Measurements from ENCODE around the gene FAM120AOS.

FAM120AOS gene

DNA sequence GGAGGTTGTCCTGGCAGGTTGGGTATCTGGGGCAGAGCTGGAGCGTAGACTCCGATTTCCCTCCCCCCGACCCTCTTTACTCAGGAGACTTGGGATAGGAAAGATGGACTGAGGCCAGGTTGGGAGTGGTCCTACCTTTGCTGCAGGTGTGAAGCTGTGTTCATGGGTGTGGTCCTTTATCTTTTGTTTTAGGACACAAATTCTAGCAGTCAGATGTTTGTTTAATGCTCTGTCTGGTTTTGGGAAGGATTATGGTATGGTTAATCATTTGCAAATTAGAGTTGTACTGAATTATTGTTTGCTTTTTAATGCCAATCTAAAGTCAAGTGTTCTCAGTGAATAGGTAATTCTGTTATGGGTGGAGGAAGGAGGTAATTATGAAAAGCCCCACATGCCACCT lies 14.1 kb upstream of the FAM120AOS start:
- FAIRE-seq = no peak

DNA sequence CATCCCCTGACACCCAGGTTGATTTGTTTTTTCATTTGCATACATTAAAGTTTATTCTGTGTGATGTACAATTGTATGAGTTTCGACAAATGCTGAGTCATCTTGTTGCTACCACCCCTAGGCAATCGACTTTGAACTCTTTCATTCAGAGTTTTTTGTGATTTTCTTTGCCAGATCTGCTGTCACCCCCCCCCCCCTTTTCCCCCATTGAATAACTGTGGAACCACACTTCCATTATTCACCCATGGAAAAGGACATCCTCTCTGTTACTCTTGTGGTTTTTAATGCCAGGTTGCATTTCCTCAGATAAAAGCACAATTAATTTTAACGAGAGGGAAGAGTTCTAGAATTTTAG lies 13.7 kb upstream of the FAM120AOS start:
- DNase-seq (ENCODE audit: low spot score) = no peak
- FAIRE-seq = peak; percentile 43

More for the DNA sequence above, 14.1 kb upstream of the FAM120AOS start:
- DNase-seq (ENCODE audit: low spot score) = no peak

- DNase-seq (ENCODE audit: low spot score) (no peak), FAIRE-seq (no peak)
These were observed 13.2 kb upstream of the FAM120AOS start for GRCh38 chr9:93466416-93467061.

GRCh38 chr9:93465855-93466254 lies 12.5 kb upstream of the FAM120AOS start:
- FAIRE-seq (no peak), DNase-seq (ENCODE audit: low spot score) (no peak)

DNA sequence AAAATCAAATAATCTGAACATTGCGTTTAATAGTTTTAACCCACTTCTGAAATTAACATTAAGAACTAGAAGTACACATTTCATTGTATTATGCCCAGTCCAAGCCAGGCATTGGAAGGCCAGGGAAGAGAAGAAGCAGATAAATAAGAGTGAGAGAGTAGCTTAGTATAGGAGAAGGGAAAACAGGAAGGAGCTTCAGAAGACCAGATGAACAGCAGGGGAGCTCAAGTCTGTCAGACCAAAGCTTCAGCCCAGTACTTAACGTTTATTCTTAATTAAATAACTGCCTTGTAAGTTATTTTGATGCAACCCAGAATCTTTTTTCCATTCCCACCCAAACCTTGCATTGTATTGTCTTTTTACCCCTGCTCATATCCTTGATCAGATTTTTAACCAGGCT lies 11.5 kb upstream of the FAM120AOS start:
- FAIRE-seq (no peak), DNase-seq (ENCODE audit: low spot score) (no peak)

DNA sequence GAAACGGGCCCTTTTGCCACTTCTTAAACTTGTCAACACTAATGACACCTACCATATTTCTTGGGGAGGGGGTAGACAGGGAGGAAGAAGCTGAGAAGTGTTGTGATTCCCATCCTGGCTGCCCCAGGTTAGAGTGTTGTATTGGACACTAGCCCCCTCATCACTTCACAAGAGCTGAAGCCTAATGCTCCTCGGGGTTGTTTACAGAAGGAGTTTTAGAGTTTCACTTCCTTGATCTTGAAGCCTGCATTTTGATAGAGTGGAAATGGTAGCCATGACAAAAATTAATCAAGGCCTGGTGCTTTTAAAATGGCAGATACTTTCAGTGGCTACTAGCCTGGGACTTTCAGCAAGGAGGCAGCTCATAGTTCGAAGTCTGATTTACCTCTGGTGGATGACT lies 11.0 kb upstream of the FAM120AOS start:
- no peak for DNase-seq (ENCODE audit: low spot score)
- FAIRE-seq = no peak

- FAIRE-seq (no peak), DNase-seq (ENCODE audit: low spot score) (no peak)
These were observed 10.4 kb upstream of the FAM120AOS start for GRCh38 chr9:93463638-93464248.

DNA sequence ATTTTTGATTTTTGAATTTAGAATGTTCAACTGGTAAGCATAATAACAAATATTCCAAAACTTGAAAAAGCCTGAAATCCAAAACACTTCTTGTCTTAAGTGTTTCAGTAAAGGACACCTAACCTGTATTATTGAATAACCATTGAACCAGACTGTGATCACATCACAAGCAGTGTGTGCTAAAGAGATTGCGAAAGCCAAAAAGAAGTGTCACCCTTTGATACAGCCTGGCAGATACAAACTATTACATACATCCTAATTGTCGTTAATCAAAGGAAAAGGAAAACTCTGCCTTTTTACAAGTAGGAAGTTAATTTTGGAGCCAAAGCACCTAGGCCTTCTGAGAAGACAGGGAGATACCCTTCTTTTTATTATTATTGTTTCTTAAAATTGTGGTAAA lies 8.4 kb upstream of the FAM120AOS start:
- FAIRE-seq (no peak), DNase-seq (ENCODE audit: low spot score) (no peak)

DNA sequence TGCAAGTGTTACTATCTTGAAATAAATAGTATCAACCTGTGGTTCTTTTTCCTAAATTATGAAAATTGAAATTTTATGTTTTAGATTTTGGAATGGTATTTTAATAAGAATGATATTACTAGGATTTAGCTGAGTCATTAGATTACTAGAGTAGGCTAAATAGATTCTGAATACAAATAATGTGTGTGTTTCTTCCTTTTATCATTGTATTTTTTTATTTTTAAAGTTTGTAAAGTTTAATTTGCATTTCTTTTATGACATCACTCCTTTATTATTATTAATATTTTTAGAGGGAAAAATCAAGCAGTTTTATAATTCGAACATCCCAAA lies 8.0 kb upstream of the FAM120AOS start:
- no peak for DNase-seq (ENCODE audit: low spot score)
- FAIRE-seq = peak; percentile 55

- DNase-seq (ENCODE audit: low spot score) (no peak), FAIRE-seq (no peak)
These were observed 7.5 kb upstream of the FAM120AOS start for GRCh38 chr9:93460689-93461413.

DNA sequence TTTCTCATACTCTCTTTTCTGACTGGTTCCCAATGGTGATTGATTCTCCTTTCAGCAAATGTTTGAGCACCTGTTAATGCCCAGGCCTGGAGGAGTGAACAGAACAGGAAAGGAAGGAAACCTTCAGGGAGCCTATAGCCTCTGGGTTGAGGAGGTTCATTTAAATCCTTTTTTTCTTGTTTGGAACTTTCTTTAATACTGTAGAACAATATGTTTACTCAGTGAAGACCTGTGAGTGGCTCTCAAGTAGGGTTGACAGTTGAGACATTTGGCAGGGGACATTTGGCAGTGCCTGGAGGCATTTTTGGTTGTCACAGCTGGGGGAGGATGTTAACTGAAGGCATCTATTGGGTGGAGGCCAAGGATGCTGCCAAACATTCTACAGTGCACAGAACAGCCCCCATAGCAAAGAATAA lies 6.1 kb upstream of the FAM120AOS start:
- FAIRE-seq (no peak), DNase-seq (ENCODE audit: low spot score) (no peak)

GRCh38 chr9:93458712-93459111 lies 5.3 kb upstream of the FAM120AOS start:
- no peak for DNase-seq (ENCODE audit: low spot score)
- no peak for FAIRE-seq

DNA sequence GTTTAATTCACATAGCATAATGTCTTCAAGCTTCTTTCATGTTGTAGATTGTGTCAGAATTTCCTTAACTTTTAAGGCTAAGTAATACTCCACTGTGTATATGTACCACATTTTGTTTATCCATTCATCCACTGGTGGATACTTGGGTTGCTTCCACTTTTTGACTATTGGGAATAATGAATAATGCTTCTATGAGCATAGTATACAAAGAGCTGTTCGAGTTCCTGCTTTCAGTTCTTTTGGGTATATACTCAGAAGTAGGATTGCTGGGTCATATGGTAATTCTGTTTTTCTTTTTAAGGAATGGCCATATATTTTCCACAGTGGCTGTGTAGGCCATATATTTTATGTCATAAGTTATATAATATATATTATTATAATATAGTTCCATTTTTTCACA lies 3.6 kb upstream of the FAM120AOS start:
- FAIRE-seq = no peak
- no peak for DNase-seq (ENCODE audit: low spot score)

DNA sequence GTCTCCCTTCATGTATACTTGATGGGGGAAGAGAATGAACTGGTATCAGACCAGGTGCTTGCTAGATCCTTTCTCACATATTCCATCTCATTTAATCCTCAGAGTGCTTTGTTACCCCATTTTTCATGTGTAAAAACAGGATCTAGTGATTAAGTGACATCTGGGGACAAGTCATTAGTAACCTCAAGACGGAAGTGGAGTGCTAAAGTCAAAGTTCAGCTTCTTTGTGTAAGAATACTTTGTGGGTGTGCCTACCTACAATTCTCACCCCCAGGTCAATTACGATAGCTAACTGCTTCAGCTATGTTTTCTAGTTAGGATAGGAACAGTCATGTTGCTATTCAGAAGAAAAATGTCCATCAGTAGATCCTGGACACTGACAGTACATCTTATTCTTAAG lies 3.1 kb upstream of the FAM120AOS start:
- no peak for FAIRE-seq
- DNase-seq (ENCODE audit: low spot score) = no peak

GRCh38 chr9:93456022-93456421 lies 2.6 kb upstream of the FAM120AOS start:
- DNase-seq (ENCODE audit: low spot score) (no peak), FAIRE-seq (no peak)

GRCh38 chr9:93452710-93453046 lies 703 bp downstream of the FAM120AOS start:
- DNase-seq (ENCODE audit: low spot score) = no peak

GRCh38 chr9:93451849-93452709 lies 1.3 kb downstream of the FAM120AOS start:
- peak; percentile 21 for DNase-seq (ENCODE audit: low spot score)

More at GRCh38 chr9:93452710-93453046, 703 bp downstream of the FAM120AOS start:
- no peak for FAIRE-seq

GRCh38 chr9:93450945-93451815 lies 2.2 kb downstream of the FAM120AOS start, which contains the start of gene FAM120A:
Gene FAM120A (plus strand): TSS chr9:93451685. CDS start chr9:93451916, 231 bp downstream.
- peak; percentile 49 for DNase-seq (ENCODE audit: low spot score)
- no peak for FAIRE-seq

More at GRCh38 chr9:93451849-93452709, 1.3 kb downstream of the FAM120AOS start:
- FAIRE-seq = no peak

DNA sequence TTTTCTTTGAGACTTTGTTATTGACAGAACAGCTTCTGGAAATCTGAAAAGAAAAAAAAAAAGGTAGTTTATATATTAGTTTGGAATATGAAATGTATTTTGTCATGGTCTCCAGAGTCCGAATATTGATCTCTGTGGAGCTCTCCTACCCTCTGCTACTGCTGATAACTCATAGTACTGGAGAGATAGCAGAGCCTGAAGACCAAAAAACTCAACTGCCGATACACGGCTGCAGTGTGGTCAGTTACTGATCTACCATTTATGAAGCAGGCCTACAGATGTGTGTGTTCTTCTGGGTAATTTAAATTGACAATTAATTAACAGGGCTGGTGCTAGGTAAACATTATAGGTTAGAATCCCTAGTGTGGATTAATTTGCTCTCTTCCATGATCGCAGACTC lies 5.7 kb downstream of the FAM120AOS start:
- FAIRE-seq = no peak
- no peak for DNase-seq (ENCODE audit: low spot score)

- DNase-seq (ENCODE audit: low spot score) (no peak), FAIRE-seq (no peak)
These were observed 7.3 kb downstream of the FAM120AOS start for GRCh38 chr9:93446073-93446472.
